Fibroblast of peridontal ligament (primary cell): ENCODE data around the gene B4GALNT1.
"Not testable (repeated sequence)": the region's sequence is repeated elsewhere in the genome, so short reads cannot be mapped to it uniquely, and the experiment has no call there.

ENCODE experiments used
- DNase-seq: peaks from one replicate; pipeline ENCODE4 v3.0.0-alpha.2; 2010; ENCODE audit errors: extremely low read depth

B4GALNT1 gene

DNA sequence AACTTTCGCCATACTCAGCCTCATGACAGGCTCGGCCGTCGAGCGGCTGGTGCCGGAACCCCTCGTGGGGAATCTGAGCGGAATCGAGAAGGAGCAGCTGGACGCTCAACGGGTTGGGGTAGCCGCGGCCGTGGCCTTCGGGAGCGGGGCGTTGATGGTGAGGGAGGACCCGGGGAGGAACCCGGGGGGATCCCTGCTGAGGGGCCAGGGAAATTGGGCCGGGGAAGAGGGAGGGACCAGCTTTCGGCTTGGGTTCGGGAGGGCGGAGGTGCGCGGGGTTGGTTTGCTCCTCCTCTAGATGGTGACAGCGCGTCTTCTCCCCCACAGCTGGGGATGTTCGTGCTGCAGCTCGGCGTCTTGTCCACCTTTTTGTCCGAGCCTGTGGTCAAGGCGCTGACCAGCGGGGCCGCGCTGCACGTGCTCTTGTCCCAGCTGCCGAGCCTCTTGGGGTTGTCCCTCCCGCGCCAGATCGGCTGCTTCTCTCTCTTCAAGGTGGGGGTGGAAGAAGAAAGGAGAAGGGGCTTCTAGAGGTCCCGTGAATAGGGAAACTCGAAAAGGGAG lies 12.0 kb downstream of the B4GALNT1 start:
- no peak for DNase-seq

DNA sequence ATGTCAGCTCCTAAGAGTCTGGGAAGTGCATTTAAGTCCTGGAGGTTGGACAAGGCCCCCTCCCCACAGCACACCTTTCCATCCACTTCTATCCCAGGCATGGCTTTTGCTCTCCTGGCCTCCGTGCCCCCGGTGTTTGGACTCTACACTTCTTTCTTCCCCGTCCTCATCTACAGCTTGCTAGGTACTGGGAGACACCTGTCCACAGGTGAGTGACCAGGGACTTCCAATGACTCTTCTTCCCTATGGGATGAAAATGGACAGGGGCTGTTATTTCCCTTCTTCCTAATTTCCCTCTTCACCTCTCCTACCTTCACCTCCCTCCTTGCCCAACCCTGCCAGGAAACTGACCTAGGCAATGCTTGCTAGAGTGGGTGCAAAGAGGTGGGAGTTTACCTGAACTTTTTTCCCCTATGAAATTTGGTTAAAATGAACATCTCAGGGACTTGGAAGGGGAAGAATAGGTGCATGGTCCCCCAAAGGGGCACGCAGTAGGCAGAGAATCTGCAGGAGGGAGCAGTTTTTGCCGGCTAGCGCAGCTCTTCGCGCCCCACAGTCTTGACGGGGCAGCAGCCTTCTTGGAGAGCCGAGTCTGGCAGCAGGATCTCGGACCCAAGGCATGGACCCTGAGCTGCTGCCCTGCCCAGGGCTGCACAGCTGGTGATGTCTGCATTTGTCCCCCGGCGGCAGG lies 12.6 kb downstream of the B4GALNT1 start:
- DNase-seq = no peak

DNA sequence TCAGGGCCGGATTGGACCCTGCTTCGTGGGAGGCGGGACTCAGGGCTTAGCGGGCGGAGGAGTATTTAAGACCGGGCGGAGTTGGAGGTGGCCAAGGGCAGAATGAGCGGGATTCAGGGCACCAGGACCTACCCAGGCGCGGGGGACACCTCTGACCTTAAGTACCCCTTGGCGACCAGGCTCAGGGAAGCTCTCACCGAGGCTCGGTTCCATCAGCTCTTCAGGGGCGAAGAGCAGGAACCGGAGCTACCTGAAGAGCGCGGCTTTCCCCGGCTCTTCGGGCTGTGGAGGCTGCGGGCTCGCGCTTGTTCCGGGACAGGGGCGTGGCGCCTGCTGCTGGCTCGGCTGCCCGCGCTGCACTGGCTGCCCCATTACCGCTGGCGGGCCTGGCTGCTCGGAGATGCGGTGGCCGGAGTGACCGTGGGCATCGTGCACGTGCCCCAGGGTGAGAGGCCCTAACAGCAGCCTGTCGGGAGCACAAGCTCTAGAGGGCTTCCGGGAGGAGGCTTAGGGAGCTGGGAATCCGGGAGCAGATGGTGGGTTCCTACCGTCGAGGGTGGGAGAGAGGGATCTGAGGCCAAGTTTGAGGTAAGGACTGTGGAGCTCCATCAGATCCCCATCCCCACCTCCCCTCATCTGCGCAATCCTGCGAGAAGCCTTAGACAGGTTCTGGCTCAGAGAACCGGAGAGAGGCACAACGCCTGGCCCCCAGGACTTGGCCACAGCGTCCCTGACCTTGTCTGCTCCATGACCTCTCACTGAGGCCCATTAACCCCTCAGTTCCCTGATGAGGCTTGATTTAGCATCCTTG lies 13.4 kb downstream of the B4GALNT1 start:
- DNase-seq = no peak

DNA sequence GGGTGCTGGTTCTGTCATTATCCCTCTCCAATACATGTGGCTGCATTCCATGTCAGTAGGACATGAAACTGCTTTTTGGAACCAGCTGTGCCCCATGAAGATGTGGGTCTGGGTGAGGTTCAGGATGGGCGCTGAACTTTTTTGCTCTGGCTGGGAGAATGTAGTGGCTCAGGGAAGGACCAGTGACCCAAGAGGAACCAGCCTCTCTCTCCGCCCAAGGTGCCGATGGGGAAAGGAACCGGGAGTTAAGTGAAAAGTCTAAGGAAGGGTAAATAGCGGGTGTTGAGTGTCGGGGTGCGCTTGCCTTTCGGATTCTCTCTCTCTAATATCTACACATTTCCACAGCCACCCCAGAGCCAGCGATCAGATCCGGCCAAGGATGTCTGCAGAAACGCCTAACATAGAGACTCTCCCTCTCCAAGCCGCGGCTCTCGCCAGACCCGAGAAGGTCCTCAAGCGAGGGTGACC lies 14.0 kb downstream of the B4GALNT1 start:
- no peak for DNase-seq

DNA sequence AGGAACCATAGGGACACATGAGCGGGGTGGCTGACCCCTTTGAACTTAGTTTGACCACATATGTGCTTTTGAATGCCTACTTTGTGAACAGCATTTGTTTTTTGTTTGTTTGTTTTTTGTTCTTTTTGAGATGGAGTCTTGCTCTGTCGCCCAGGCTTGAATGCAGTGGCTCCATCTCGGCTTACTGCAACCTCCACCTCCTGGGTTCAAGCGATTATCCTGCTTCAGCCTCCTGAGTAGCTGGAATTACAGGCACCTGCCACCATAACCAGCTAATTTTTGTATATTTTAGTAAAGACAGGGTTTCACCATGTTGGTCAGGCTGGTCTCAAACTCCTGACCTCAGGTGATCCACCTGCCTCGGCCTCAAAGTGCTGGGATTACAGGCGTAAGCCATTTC lies 14.6 kb downstream of the B4GALNT1 start:
- not testable (repeated sequence) for DNase-seq

DNA sequence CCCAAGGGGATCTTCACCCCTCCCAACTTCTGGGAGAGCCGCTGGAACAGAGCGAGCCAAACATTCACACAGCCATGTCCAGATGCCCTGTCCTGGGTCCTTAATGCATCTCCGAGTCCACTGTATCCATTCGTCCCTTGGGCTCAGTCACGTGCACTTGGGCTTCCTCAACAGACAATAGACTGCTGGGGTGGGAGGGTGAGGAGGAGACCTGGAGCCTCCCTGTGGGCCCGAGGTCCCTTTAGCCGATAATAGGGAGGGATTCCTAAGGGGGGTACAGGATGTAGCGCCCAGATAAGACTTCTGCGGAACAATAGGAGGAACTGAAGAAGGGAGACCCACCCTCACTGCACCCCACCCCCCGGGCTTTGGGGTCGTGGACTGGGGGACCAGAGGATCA lies 15.1 kb downstream of the B4GALNT1 start:
- DNase-seq = no peak

DNA sequence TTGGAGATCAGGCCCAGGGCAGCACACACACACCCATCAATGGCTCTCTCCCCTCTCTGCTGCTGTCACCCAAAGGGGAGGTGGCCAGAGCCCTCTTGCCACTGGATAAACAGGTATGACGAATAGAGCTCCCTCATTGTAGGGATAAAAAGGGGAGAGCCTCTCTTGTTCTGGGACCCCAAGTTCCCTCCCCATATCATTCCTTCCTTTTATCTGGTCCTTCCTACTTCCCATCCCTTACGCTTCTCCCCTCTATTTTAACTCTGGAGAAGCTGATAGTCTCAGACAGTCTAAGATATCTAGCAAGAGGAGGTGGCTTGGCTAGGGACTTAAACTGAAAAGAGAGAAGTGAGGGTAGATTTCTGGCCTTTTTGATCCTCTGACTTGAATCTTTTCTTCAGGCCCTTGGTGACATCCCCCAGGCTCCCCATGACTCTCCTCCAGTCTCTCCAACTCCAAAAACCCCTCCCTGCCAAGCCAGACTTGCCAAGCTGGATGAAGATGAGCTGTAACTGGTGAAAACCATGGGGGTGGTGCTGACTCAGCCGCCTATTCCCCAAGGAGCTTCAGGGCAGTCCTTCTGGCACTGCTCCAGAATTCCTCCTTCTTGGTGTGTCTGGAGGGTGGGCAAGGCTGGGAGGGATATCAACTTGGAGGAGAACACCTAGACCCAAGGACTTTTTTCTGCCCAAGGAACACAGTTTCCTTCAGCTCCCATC lies 16.5 kb downstream of the B4GALNT1 start:
- peak; percentile 57 for DNase-seq

DNA sequence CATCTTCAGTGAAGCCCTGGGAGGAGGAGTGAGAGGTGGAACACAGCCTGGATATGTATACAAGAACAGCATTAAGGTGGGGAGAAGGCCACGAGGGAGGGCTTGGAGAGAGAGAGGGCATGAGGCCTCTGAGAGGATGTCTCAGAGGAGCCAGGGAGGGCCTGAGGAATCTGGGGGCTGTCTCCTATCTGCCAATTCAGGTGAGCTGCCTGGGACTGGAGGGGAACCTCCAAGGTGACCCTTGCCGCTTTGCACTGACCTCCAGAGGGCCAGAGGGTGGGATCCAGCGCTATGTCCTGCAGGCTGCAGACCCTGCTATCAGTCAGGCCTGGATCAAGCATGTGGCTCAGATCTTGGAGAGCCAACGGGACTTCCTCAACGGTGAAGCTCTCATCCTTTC lies 17.4 kb downstream of the B4GALNT1 start:
- DNase-seq = no peak

DNA sequence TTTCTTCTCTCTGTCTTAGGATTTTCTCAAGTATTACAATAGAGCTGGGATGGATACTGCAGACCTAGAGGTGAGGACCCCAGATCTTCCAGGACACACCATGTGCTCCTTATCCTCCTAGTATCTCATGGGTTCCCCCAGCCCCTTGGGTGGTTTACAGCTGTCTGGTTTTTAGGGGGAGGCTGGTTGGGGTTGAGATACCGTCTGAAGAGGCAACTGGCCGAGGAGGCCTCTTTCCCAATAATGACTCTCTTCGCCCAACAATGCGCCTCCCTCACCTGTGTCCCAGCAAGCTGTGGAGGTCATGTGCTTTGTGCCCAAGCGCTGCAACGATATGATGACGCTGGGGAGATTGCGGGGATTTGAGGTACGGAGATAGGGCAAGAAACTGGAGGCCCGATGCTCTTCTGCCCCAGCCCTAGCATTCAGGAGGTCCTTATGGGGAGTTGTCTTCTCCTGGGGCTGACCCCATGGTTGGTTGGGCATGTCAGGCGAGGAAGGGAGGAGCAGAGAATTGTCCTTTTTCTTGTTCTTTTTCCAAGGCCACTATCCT lies 18.0 kb downstream of the B4GALNT1 start:
- no peak for DNase-seq

DNA sequence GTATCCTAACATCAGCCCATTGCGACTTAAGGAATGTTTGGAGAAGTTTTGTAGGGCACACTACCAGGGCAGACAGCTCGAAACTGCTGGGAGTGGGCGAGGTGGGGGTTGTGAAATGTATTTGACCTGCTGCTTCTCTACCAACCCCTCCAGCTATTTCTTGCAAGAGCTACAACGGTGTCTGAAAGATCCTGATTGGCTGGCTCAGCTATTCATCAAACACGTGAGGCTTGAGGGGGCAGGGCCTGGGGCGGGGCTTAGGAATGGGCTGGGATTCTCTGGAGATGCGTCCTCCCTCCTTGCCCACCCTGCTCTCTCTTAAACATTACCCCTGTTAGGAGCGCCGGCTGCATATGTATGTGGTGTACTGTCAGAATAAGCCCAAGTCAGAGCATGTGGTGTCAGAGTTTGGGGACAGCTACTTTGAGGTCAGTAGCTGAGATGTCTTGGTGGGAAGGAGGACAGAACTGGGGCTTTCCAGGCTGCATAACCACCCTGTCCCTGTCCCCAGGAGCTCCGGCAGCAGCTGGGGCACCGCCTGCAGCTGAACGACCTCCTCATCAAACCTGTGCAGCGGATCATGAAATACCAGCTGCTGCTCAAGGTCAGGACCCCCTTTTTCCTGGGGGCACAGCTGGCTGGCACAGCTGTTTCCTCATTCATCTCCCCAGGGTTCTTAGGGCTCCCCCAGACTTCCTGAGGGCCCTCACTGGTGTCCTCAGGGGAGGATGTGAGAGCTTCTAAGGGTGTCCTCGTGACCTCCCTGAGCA lies 18.6 kb downstream of the B4GALNT1 start:
- peak; percentile 15 for DNase-seq

DNA sequence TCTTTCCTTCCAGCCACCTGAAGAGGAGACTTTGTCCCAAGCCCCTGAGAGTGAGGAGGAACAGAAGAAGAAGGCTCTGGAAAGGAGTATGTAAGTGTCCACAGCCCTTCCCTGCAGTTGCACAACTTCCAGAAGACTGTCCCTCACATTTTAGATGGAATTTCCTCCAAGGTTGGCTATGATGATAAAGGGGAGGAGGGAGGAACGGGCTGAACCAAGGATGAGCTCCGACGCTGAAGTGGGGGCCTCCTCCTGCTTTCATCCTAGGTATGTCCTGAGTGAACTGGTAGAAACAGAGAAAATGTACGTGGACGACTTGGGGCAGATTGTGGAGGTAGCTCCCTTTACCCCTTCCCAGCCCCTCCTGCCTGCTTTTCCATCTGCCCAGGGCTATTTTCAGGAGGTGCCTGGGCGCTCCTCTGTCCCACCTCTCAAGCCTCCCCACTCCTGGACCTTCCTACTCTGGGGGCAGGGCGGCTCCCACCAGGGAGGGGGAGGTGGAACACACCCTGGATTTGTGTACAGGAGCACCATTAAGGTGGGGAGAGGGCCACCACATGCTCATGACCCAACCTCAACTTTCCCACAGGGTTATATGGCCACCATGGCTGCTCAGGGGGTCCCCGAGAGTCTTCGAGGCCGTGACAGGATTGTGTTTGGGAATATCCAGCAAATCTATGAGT lies 19.4 kb downstream of the B4GALNT1 start:
- no peak for DNase-seq

DNA sequence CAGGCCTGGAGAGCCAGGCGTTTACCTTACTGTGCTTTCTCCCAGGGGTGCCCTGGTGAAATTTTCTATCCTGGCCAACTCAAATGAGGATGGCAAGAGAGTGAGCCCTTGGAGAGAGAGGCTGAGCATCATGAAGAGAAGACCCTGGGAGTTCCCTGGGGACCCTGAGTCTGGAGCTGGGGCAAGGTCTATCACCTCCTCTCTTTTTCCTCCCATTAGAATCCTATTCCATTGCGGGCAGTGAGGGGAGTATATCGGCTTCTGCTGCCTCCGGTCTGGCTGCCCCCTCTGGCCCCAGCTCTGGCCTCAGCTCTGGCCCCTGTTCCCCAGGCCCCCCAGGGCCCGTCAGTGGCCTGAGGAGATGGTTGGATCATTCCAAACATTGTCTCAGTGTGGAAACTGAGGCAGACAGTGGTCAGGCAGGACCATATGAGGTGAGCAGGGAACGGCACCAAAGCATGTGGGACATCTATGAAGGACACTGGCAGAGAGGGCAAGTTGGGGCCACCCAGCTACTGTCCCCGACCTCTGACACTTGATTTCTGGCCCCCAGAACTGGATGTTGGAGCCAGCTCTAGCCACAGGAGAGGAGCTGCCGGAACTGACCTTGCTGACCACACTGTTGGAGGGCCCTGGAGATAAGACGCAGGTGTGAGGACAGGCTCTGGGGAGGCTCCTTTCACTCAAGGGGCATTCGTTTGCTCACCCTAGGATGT lies 20.1 kb downstream of the B4GALNT1 start:
- no peak for DNase-seq

DNA sequence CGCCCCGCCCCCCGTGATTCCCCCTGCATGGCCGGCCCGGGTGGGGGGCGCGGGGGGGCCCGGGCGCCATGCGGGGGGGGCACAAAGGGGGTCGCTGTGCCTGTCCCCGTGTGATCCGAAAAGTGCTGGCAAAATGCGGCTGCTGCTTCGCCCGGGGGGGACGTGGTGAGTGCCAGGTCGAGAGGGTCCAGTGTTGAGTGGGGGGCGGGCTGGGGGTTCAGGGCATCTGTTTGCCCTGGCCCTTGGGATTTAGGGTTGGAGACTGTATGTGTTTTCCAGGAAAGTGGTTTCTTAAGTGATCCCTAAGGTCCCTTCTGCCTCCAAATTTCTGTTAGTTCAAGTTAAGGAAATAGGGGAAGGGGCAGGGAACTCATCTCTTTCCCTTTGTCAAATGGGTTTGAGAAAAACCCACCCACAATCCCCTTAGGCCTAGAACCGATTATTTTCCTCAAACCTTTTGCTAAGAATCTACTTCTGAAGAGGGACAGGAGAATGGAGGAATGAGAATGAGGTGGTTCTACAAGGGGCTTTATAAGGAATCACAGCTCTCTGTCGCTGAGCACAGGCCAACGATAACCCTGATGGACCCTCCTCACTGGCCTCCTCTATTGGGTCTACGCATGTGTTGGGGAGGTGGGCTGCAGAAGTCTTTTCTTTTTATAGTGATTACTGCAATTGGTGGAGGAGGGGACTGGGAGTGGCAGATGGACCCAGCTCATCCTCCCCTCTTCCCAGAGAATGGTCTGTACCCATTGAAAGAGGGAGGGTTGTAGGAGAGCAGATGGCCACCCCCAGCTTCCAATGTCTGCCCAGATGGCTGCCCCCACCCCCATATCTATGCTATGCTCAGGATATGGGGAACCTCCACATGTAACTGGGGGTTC lies 20.9 kb downstream of the B4GALNT1 start:
- no peak for DNase-seq

DNA sequence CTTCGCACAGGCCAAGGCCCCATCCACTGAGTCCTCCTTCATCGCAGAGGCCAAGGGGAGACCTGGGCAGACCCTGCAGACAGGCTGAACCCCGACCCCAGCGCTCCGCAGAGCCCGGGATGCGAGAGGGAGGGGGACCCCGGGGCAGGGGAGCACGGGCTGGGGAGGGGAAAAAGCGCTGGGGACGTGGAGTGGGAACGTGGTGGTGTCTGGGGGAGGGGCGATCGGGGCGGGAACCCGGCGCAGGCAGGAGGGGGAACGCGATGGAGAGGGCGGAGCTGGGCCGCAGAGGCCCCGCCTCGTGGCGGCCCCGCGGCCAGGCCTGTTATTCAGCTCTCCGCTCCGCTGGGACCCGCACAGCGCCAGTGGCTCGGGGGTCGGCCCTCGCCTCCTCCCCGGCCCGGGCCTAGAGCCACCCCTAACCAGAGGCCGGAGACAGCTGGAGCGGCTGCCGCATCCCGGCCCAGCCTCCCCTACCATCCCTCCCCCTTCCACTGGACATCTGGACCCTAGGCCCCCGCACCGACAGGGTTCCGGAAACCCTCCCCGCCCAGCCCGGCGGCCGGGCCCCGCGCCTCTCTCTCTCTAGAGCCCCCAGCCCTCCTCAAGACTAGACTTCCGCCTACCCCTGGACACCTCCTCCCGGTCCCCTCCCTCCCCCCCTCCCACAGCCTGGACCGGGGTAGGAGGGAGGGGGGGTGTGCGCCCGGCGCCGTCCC lies 21.7 kb downstream of the B4GALNT1 start, which contains the start of gene ARHGEF25:
Gene ARHGEF25 (plus strand): TSS at position 328 of the 719 bp plus-strand sequence. CDS start 460 bp downstream, outside the sequence.
- DNase-seq = peak; percentile 40

DNA sequence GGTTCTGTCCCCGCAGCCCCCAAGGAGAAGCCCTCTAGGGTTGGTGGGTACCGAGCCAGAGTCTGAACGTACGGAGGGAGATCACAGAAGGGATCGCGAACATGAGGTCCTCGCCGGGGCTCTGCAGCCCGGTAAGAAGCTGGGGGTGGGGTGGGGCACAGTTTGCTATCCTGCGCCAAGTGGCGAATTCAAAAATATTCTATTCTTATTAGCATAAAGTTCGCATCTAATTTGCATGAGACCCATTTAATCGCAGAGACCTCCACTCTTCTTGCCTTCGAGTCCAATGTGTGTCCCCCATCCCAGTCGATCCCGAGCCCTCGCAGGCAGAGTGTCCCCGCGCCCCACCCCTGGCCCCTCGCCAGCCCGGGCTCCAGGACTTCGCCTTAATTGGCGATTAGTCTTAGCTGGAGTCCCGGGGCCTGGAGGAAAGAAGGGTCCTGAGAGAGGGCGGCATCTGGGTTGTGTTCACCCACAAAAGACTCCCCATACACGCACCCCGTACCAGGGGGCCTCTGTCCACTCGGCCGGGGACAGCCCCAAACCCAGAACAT lies 22.4 kb downstream of the B4GALNT1 start:
- no peak for DNase-seq

DNA sequence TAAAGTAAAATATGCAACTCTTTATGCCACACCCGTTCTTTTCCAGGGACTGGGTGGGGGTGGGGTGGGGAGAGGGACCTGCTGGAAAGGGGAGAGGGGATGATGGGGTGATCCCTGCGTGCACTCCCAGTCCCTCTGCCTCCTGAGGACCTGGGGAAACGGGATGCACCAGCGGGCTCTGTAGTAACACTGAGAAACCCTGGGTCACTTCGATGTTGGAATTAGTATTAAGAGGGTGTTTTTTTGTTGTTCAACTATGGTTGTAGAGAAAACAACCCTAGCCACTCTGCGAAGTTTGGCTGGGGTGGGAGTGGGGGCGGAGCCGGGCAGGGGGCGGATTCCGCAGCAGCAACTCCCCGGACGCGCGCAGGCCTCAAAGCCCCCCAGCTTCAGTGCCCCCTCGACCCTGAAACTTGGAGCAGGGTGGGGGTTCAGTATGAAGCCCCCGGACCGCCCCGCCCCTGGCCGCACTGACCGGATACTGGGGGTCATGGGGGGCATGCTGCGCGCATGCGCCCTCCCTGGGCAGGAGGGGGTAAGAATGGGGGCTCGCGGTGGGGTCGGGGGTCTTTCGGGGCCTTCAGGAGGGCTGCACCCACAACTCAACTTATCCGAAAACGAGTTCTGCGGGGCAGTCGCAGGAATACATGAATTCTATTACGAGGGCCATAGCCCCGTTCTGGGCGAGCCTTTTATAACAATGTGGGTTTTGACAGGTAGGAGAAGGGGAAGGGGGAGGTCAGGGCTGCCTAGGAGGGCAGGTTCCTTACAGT lies 23.0 kb downstream of the B4GALNT1 start:
- DNase-seq = no peak
